HG03045 (cell line): Measurements from ENCODE around the gene PPFIA3.
A peak's percentile ranks its signal among the peaks of the same experiment; 100 is the strongest.
"Not testable (repeated sequence)": the region's sequence is repeated elsewhere in the genome, so short reads cannot be mapped to it uniquely, and the experiment has no call there.

Experiments used
- ATAC-seq: cut with Tn5 transposase; IDR thresholded peaks from one replicate; pipeline ENCODE4 v1.9.1; 2021; ENCODE audit warnings: mild to moderate bottlenecking, moderate library complexity; ENCODE audit not compliant: unreplicated experiment

The PPFIA3 gene

GRCh38 chr19:49123285-49123684 lies 3.9 kb downstream of the PPFIA3 start:
- ATAC-seq = not testable (repeated sequence)

- ATAC-seq = no peak
Measured at GRCh38 chr19:49125025-49125731, 5.8 kb downstream of the PPFIA3 start.

GRCh38 chr19:49126575-49126974 lies 7.2 kb downstream of the PPFIA3 start:
- ATAC-seq = no peak

- ATAC-seq = not testable (repeated sequence)
Measured at GRCh38 chr19:49127225-49127624, 7.9 kb downstream of the PPFIA3 start.

GRCh38 chr19:49127674-49128544 lies 8.6 kb downstream of the PPFIA3 start:
- peak; percentile 82 for ATAC-seq

- ATAC-seq = no peak
Measured at GRCh38 chr19:49128545-49129237, 9.3 kb downstream of the PPFIA3 start.

GRCh38 chr19:49129238-49129583 lies 9.9 kb downstream of the PPFIA3 start:
- ATAC-seq = no peak

GRCh38 chr19:49130325-49130724 lies 11.0 kb downstream of the PPFIA3 start:
- no peak for ATAC-seq

GRCh38 chr19:49132974-49133609 lies 13.7 kb downstream of the PPFIA3 start:
- no peak for ATAC-seq

- no peak for ATAC-seq
Measured at GRCh38 chr19:49133621-49134454, 14.5 kb downstream of the PPFIA3 start.

- ATAC-seq = no peak
Measured at GRCh38 chr19:49135686-49136085, 16.3 kb downstream of the PPFIA3 start.

- no peak for ATAC-seq
Measured at GRCh38 chr19:49136771-49137171, 17.4 kb downstream of the PPFIA3 start.

- no peak for ATAC-seq
Measured at GRCh38 chr19:49140951-49141350, 21.6 kb downstream of the PPFIA3 start.

- ATAC-seq = no peak
Measured at GRCh38 chr19:49141352-49141751, 22.0 kb downstream of the PPFIA3 start.

- ATAC-seq = peak; percentile 71
Measured at GRCh38 chr19:49142866-49143335, 23.6 kb downstream of the PPFIA3 start.

- no peak for ATAC-seq
Measured at GRCh38 chr19:49145573-49146407, 26.4 kb downstream of the PPFIA3 start.

- ATAC-seq = not testable (repeated sequence)
Measured at GRCh38 chr19:49146408-49146770, 27.0 kb downstream of the PPFIA3 start.

GRCh38 chr19:49148044-49148682 lies 28.8 kb downstream of the PPFIA3 start:
- no peak for ATAC-seq
